Smooth muscle cell (in vitro differentiated cells): Measurements from ENCODE around the gene PLIN4. TPM values are rescaled to one million over a fixed set of nuclear protein-coding genes. Genes with fewer than 3 reads are reported as not detected.

ENCODE experiments used
- DNase-seq: peaks from one replicate; lab custom pipeline; 2025; ENCODE audit not compliant: unreplicated experiment; lab: John Stamatoyannopoulos, UW
- H2AFZ ChIP-seq: fragments of 200-600 bp; sonication (generic); 2 replicates; pipeline ENCODE4 v1.6.0; 2016; ENCODE audit warnings: antibody characterized with exemption, low read depth, mild to moderate bottlenecking
- H3F3A ChIP-seq: fragments of 200-600 bp; sonication (generic); 2 replicates; pipeline ENCODE4 v1.6.0; 2017; ENCODE audit warnings: antibody characterized with exemption, low read depth
- H3K27ac ChIP-seq: fragments of 200-600 bp; sonication (generic); 2 replicates; pipeline ENCODE4 v1.5.1; 2016; ENCODE audit warnings: low read depth, mild to moderate bottlenecking
- H3K27me3 ChIP-seq: fragments of 200-600 bp; sonication (generic); 2 replicates; pipeline ENCODE4 v1.6.1; 2016; ENCODE audit warnings: low read depth, mild to moderate bottlenecking
- H3K36me3 ChIP-seq: fragments of 200-600 bp; sonication (generic); 2 replicates; pipeline ENCODE4 v1.5.1; 2016; ENCODE audit warnings: low read depth
- H3K4me1 ChIP-seq: fragments of 200-600 bp; sonication (generic); 2 replicates; pipeline ENCODE4 v1.5.1; 2016; ENCODE audit warnings: low read depth
- H3K4me2 ChIP-seq: fragments of 200-600 bp; sonication (generic); 2 replicates; pipeline ENCODE4 v1.6.0; 2016; ENCODE audit warnings: mild to moderate bottlenecking
- H3K4me3 ChIP-seq: fragments of 200-600 bp; sonication (generic); 2 replicates; pipeline ENCODE4 v1.5.1; 2016; ENCODE audit warnings: mild to moderate bottlenecking
- H3K79me2 ChIP-seq: fragments of 200-600 bp; sonication (generic); 2 replicates; pipeline ENCODE4 v1.6.0; 2016; ENCODE audit warnings: low read depth, mild to moderate bottlenecking
- H3K9ac ChIP-seq: fragments of 200-600 bp; sonication (generic); 2 replicates; pipeline ENCODE4 v1.6.0; 2016; ENCODE audit warnings: low read depth
- H3K9me3 ChIP-seq: fragments of 200-600 bp; sonication (generic); replicated peaks from 2 replicates; pipeline ENCODE4 v1.5.1; 2016; ENCODE audit warnings: low read depth
- H4K20me1 ChIP-seq: fragments of 200-600 bp; sonication (generic); 2 replicates; pipeline ENCODE4 v1.6.0; 2016; ENCODE audit warnings: low read depth
- WGBS: methylation state at CpG from one replicate; pipeline ENCODE4 v1.1.7; 2016; ENCODE audit warnings: low lambda C conversion rate; 5-methylcytosine and 5-hydroxymethylcytosine counted together
- polyA plus RNA-seq: library from polyadenylated mRNA; unstranded; fragments of >200 nt; fragmentation: Nextera tagmentation; extraction: Ambion mirVana; gene quantifications from 2 replicates; pipeline ENCODE4 v1.2.1, GENCODE V29; 2016
- total RNA-seq: library from RNA; depleted of rRNA; stranded (reverse); fragments of >200 nt; gene quantifications from 2 replicates; pipeline ENCODE4 v1.2.3, GENCODE V29; 2014
- TF ChIP-seq, protein P1 (sequence below): fragments of 200-600 bp; sonication (generic); IDR thresholded peaks from 2 replicates; pipeline ENCODE4 v1.5.1; 2017; ENCODE audit warnings: borderline replicate concordance, mild to moderate bottlenecking, antibody characterized with exemption; ENCODE audit not compliant: insufficient read depth, poor library complexity, severe bottlenecking

The PLIN4 gene
- total and polyA plus RNA-seq, 2 experiments from 2014 or later, result 0.23 TPM; not detected in 1

- Histone ChIP-seq H3K27me3 (no peaks in the 10 kb centered on the region), H3K4me3 (no peak overlapping the region), H4K20me1 (no peaks in the 10 kb centered on the region), H3K27ac (no peak overlapping the region), H3K9me3 (no peaks in the 10 kb centered on the region), H3K9ac (no peak overlapping the region), H3F3A (no peaks in the 10 kb centered on the region), H3K36me3 (no peaks in the 10 kb centered on the region), H3K4me2 (no peak overlapping the region), H3K79me2 (no peaks in the 10 kb centered on the region), H3K4me1 (no peaks in the 10 kb centered on the region), H2AFZ (no peak overlapping the region)
- TF ChIP-seq, protein P1, sequence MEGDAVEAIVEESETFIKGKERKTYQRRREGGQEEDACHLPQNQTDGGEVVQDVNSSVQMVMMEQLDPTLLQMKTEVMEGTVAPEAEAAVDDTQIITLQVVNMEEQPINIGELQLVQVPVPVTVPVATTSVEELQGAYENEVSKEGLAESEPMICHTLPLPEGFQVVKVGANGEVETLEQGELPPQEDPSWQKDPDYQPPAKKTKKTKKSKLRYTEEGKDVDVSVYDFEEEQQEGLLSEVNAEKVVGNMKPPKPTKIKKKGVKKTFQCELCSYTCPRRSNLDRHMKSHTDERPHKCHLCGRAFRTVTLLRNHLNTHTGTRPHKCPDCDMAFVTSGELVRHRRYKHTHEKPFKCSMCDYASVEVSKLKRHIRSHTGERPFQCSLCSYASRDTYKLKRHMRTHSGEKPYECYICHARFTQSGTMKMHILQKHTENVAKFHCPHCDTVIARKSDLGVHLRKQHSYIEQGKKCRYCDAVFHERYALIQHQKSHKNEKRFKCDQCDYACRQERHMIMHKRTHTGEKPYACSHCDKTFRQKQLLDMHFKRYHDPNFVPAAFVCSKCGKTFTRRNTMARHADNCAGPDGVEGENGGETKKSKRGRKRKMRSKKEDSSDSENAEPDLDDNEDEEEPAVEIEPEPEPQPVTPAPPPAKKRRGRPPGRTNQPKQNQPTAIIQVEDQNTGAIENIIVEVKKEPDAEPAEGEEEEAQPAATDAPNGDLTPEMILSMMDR, result no peak
- WGBS, result 95% methylated on average over 15 of the region's 15 CpGs
- DNase-seq, result no peak
Measured at GRCh38 chr19:4499855-4500254, 18.4 kb downstream of the PLIN4 start.

DNA sequence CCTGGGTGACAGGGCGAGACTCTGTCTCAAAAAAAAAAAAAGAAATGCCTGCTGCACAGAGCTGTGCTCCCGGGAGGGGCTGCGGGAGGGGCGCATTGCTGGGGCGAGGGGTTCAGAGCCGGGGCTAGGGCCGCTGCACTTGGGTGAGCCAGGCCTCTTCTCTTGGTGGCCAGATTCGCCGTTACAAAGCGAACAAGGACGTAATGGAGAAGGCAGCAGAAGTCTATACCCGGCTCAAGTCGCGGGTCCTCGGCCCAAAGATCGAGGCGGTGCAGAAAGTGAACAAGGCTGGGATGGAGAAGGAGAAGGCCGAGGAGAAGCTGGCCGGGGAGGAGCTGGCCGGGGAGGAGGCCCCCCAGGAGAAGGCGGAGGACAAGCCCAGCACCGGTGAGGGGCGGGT is 19.0 kb downstream of the PLIN4 start:
- no peak overlapping the region for H3K4me3 ChIP-seq
- WGBS, result 98% methylated on average over 20 of the region's 23 CpGs
- no peak overlapping the region for H3K4me2 ChIP-seq
- no peaks in the 10 kb centered on the region for H3F3A ChIP-seq
- no peaks in the 10 kb centered on the region for H3K27me3 ChIP-seq
- TF ChIP-seq, protein P1, result no peak
- H3K27ac ChIP-seq, result no peak overlapping the region
- H3K79me2 ChIP-seq, result no peaks in the 10 kb centered on the region
- no peaks in the 10 kb centered on the region for H3K4me1 ChIP-seq
- H2AFZ ChIP-seq, result no peak overlapping the region
- no peak overlapping the region for H3K9ac ChIP-seq
- no peak for DNase-seq
- H3K36me3 ChIP-seq, result no peaks in the 10 kb centered on the region
- H3K9me3 ChIP-seq, result no peaks in the 10 kb centered on the region
- no peaks in the 10 kb centered on the region for H4K20me1 ChIP-seq

DNA sequence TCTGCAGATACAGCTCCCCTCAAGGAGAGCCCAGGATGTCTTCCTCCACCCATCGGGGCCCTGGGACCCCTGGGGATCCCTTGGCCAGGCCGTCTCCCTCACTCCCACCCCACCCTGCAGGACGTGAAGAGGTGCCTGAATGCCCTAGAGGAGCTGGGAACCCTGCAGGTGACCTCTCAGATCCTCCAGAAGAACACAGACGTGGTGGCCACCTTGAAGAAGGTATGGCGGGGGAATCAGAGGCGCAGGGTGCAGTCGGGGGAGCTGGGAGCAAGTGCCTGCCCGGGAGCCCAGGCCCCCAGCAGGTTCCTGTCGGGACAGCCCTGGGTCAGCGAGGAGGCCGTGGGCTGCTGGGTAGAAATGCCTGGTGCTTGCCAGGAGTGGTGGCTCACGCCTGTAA is 19.6 kb downstream of the PLIN4 start:
- no peak overlapping the region for H3K4me3 ChIP-seq
- no peaks in the 10 kb centered on the region for H3K36me3 ChIP-seq
- no peaks in the 10 kb centered on the region for H3K79me2 ChIP-seq
- no peak overlapping the region for H3K27ac ChIP-seq
- no peaks in the 10 kb centered on the region for H3F3A ChIP-seq
- H3K4me1 ChIP-seq, result no peaks in the 10 kb centered on the region
- no peak overlapping the region for H3K9ac ChIP-seq
- WGBS, result 92% methylated on average over 12 of the region's 12 CpGs
- H2AFZ ChIP-seq, result no peak overlapping the region
- no peaks in the 10 kb centered on the region for H3K9me3 ChIP-seq
- TF ChIP-seq, protein P1, result no peak
- no peaks in the 10 kb centered on the region for H4K20me1 ChIP-seq
- H3K4me2 ChIP-seq, result no peak overlapping the region
- DNase-seq, result no peak
- no peaks in the 10 kb centered on the region for H3K27me3 ChIP-seq

DNA sequence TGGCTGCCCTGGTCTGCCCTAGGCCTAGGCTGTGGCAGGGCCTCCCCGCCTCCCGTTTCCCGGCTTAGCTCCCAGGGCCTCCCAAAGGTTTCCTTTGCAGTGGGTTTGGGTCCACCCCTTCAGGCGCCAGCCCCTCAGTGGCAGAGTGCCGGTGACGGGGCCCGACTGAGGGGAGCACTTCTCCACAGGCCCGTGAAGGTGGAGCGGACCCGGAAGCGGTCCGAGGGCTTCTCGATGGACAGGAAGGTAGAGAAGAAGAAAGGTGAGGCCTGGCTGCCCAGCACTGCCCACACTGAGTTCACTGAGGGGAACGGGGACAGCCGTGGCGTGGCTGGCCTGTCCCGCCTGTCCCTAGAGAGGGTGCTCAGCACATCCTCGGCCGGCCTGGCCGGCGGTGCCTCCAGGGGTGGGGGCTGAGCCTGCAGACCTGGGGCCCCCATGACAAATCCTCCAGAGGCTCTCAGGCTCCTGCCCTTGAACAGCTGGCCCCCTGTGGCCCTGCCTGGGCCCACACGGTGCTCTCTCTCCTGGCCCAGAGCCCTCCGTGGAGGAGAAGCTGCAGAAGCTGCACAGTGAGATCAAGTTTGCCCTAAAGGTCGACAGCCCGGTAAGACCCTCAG is 20.4 kb downstream of the PLIN4 start:
- no peak for DNase-seq
- no peak overlapping the region for H3K4me3 ChIP-seq
- H3K36me3 ChIP-seq, result no peaks in the 10 kb centered on the region
- H3K4me2 ChIP-seq, result no peak overlapping the region
- H3K27me3 ChIP-seq, result no peaks in the 10 kb centered on the region
- H4K20me1 ChIP-seq, result no peaks in the 10 kb centered on the region
- H3K9ac ChIP-seq, result no peak overlapping the region
- H3F3A ChIP-seq, result no peaks in the 10 kb centered on the region
- no peaks in the 10 kb centered on the region for H3K9me3 ChIP-seq
- H2AFZ ChIP-seq, result no peak overlapping the region
- no peaks in the 10 kb centered on the region for H3K79me2 ChIP-seq
- TF ChIP-seq, protein P1, result no peak
- WGBS, result 94% methylated on average over 25 of the region's 25 CpGs
- H3K27ac ChIP-seq, result no peak overlapping the region
- H3K4me1 ChIP-seq, result no peaks in the 10 kb centered on the region
